GM23338 (cell line): Measurements from ENCODE around the gene ADIG. TPM values are rescaled to one million over a fixed set of nuclear protein-coding genes. Genes with fewer than 3 reads are reported as not detected.

ENCODE experiments used
- ATAC-seq: fragments of 200-7000 bp; cut with Tn5 transposase; 3 replicates; pipeline ENCODE4 v1.9.1; 2020
- DNase-seq: peaks from one replicate; pipeline ENCODE4 v3.0.0-alpha.2; 2015; ENCODE audit warnings: low spot score
- H2AFZ ChIP-seq: fragments of 200-600 bp; sonication (generic); 2 replicates; pipeline ENCODE4 v1.8.0; 2016; ENCODE audit warnings: antibody characterized with exemption, mild to moderate bottlenecking, moderate library complexity
- H3F3A ChIP-seq: fragments of 200-600 bp; sonication (generic); replicated peaks from 2 replicates; pipeline ENCODE4 v1.8.0; 2017; ENCODE audit warnings: antibody characterized with exemption, mixed run types, low read depth
- H3K27ac ChIP-seq: fragments of 200-600 bp; sonication (generic); 2 replicates; pipeline ENCODE4 v1.6.1; 2016; ENCODE audit warnings: low read depth
- H3K27me3 ChIP-seq: fragments of 200-600 bp; sonication (generic); 2 replicates; pipeline ENCODE4 v1.8.0; 2016; ENCODE audit warnings: mild to moderate bottlenecking, mixed run types, moderate library complexity; ENCODE audit not compliant: insufficient read depth
- H3K36me3 ChIP-seq: fragments of 200-600 bp; sonication (generic); 2 replicates; pipeline ENCODE4 v1.8.0; 2016; ENCODE audit warnings: mild to moderate bottlenecking; ENCODE audit not compliant: insufficient read depth
- H3K4me1 ChIP-seq: fragments of 200-600 bp; sonication (generic); 2 replicates; pipeline ENCODE4 v1.8.0; 2016; ENCODE audit warnings: mild to moderate bottlenecking, moderate library complexity; ENCODE audit not compliant: insufficient read depth
- H3K4me2 ChIP-seq: fragments of 200-600 bp; sonication (generic); 2 replicates; pipeline ENCODE4 v1.7.1; 2017; ENCODE audit warnings: mixed run types
- H3K4me3 ChIP-seq: fragments of 200-600 bp; sonication (generic); 2 replicates; pipeline ENCODE4 v1.6.1; 2016; ENCODE audit warnings: mixed run types
- H3K79me2 ChIP-seq: fragments of 200-600 bp; sonication (generic); replicated peaks from 2 replicates; pipeline ENCODE4 v1.8.0; 2017; ENCODE audit warnings: mild to moderate bottlenecking; ENCODE audit not compliant: insufficient read depth
- H3K9me2 ChIP-seq: fragments of 200-600 bp; sonication (generic); 2 replicates; pipeline ENCODE4 v1.8.0; 2017; ENCODE audit not compliant: insufficient read depth
- H4K20me1 ChIP-seq: fragments of 200-600 bp; sonication (generic); replicated peaks from 2 replicates; pipeline ENCODE4 v1.8.0; 2017; ENCODE audit warnings: mild to moderate bottlenecking; ENCODE audit not compliant: insufficient read depth
- H3K27ac Mint-ChIP-seq: 2 replicates; pipeline ENCODE4 v1.8.0; 2020; ENCODE audit warnings: inconsistent platforms, mild to moderate bottlenecking, moderate library complexity, mixed read lengths
- H3K27me3 Mint-ChIP-seq: 3 replicates; pipeline ENCODE4 v1.8.0; 2022; ENCODE audit warnings: low read depth, mild to moderate bottlenecking, moderate library complexity, mixed read lengths, inconsistent platforms; ENCODE audit not compliant: insufficient read depth, poor library complexity
- H3K36me3 Mint-ChIP-seq: 3 replicates; pipeline ENCODE4 v1.8.0; 2021; ENCODE audit warnings: low read depth, mild to moderate bottlenecking, inconsistent platforms, moderate library complexity, mixed read lengths
- H3K4me1 Mint-ChIP-seq: 3 replicates; pipeline ENCODE4 v1.8.0; 2020; ENCODE audit warnings: mild to moderate bottlenecking, inconsistent platforms, mixed read lengths
- H3K4me3 Mint-ChIP-seq: 3 replicates; pipeline ENCODE4 v1.8.0; 2021; ENCODE audit warnings: moderate library complexity, mild to moderate bottlenecking, inconsistent platforms, mixed read lengths
- H3K9me3 Mint-ChIP-seq: 3 replicates; pipeline ENCODE4 v1.8.0; 2020; ENCODE audit warnings: moderate library complexity, mild to moderate bottlenecking, inconsistent platforms, mixed read lengths
- CREB1 ChIP-seq: fragments of 250-450 bp; sonication (Bioruptor Pico); IDR thresholded peaks from 2 replicates; pipeline ENCODE4 v1.5.0; 2020; ENCODE audit warnings: low read depth, mild to moderate bottlenecking, moderate library complexity
- EZH2 ChIP-seq: fragments of 200-600 bp; sonication (generic); IDR thresholded peaks from one replicate; pipeline ENCODE4 v1.8.0; 2017; ENCODE audit warnings: antibody characterized with exemption, mild to moderate bottlenecking, low read depth; ENCODE audit not compliant: unreplicated experiment
- EZH2phosphoT487 ChIP-seq: fragments of 200-600 bp; sonication (generic); IDR thresholded peaks from one replicate; pipeline ENCODE4 v1.8.1; 2018; ENCODE audit warnings: antibody characterized with exemption; ENCODE audit not compliant: unreplicated experiment
- JUNB ChIP-seq: IDR thresholded peaks from one replicate; pipeline ENCODE4 v1.6.1; 2016; ENCODE audit warnings: antibody characterized with exemption; ENCODE audit not compliant: unreplicated experiment
- NANOG ChIP-seq: IDR thresholded peaks from 2 replicates; pipeline ENCODE4 v1.6.1; 2016; ENCODE audit warnings: antibody characterized with exemption, borderline replicate concordance
- POLR2AphosphoS5 ChIP-seq: IDR thresholded peaks from 2 replicates; pipeline ENCODE4 v1.6.1; 2016; ENCODE audit warnings: antibody characterized with exemption, low read depth
- STAT1 ChIP-seq: IDR thresholded peaks from one replicate; pipeline ENCODE4 v1.6.1; 2016; ENCODE audit warnings: antibody characterized with exemption; ENCODE audit not compliant: unreplicated experiment
- ZNF114 ChIP-seq: fragments of 250-450 bp; sonication (Bioruptor Pico); IDR thresholded peaks from 2 replicates; pipeline ENCODE4 v1.5.0; 2020; ENCODE audit warnings: mild to moderate bottlenecking, moderate library complexity
- ZNF331 ChIP-seq: fragments of 250-450 bp; sonication (Bioruptor Pico); IDR thresholded peaks from 2 replicates; pipeline ENCODE4 v1.5.0; 2020; ENCODE audit warnings: low read depth, mild to moderate bottlenecking, moderate library complexity
- polyA plus RNA-seq: library from polyadenylated mRNA; unstranded; fragments of >200 nt; fragmentation: Nextera tagmentation; extraction: Ambion mirVana; gene quantifications from 2 replicates; pipeline ENCODE4 v1.2.1, GENCODE V29; 2016
- total RNA-seq: library from RNA; depleted of rRNA; stranded (reverse); fragments of >200 nt; shearing (Covaris generic); gene quantifications from 2 replicates; pipeline ENCODE4 v1.2.3, GENCODE V29; 2014
- TF ChIP-seq, protein P1 (sequence below): IDR thresholded peaks from one replicate; pipeline ENCODE4 v1.6.1; 2018; ENCODE audit warnings: antibody characterized with exemption; ENCODE audit not compliant: unreplicated experiment
- TF ChIP-seq, protein P2 (sequence below): IDR thresholded peaks from 2 replicates; pipeline ENCODE4 v1.6.1; 2016; ENCODE audit warnings: antibody characterized with exemption
- TF ChIP-seq, protein P3 (sequence below), 2 experiments: fragments of 200-600 bp in 1 of 2; sonication (generic) in 1 of 2; conservative IDR thresholded peaks; 2 replicates each; pipeline versions ENCODE4 v1.5.1 to v1.6.1; 2016 to 2017; ENCODE audit warnings: antibody characterized with exemption in 2 of 2, low read depth in 2 of 2, mild to moderate bottlenecking in 2 of 2, moderate library complexity in 1 of 2

The ADIG gene
- total and polyA plus RNA-seq, 2 experiments from 2014 or later, result not detected

DNA sequence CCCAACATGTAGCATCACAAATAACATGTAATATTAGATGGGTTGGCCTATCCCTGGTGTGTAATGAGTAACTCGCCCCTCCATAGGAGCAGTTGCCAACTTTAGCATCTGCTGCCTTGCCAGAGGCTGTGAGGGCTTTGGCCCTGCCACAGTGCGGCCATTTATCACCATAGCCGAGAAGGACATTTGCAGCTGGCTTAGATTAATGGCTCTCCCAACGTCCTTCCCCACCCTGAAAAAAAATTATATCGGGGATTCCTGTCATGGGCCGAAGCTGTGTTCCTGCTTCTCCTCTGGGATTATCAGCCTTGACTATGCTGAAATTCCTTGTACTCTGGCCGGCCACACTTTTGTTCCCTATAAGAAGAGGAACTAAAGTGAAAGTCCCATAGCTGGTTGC is 7.6 kb upstream of the ADIG start (continued):
- TF ChIP-seq NANOG (no peak), EZH2 (no peak), ZNF114 (no peak), EZH2phosphoT487 (no peak)
- TF ChIP-seq, protein P1, sequence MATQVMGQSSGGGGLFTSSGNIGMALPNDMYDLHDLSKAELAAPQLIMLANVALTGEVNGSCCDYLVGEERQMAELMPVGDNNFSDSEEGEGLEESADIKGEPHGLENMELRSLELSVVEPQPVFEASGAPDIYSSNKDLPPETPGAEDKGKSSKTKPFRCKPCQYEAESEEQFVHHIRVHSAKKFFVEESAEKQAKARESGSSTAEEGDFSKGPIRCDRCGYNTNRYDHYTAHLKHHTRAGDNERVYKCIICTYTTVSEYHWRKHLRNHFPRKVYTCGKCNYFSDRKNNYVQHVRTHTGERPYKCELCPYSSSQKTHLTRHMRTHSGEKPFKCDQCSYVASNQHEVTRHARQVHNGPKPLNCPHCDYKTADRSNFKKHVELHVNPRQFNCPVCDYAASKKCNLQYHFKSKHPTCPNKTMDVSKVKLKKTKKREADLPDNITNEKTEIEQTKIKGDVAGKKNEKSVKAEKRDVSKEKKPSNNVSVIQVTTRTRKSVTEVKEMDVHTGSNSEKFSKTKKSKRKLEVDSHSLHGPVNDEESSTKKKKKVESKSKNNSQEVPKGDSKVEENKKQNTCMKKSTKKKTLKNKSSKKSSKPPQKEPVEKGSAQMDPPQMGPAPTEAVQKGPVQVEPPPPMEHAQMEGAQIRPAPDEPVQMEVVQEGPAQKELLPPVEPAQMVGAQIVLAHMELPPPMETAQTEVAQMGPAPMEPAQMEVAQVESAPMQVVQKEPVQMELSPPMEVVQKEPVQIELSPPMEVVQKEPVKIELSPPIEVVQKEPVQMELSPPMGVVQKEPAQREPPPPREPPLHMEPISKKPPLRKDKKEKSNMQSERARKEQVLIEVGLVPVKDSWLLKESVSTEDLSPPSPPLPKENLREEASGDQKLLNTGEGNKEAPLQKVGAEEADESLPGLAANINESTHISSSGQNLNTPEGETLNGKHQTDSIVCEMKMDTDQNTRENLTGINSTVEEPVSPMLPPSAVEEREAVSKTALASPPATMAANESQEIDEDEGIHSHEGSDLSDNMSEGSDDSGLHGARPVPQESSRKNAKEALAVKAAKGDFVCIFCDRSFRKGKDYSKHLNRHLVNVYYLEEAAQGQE, result no peak

DNA sequence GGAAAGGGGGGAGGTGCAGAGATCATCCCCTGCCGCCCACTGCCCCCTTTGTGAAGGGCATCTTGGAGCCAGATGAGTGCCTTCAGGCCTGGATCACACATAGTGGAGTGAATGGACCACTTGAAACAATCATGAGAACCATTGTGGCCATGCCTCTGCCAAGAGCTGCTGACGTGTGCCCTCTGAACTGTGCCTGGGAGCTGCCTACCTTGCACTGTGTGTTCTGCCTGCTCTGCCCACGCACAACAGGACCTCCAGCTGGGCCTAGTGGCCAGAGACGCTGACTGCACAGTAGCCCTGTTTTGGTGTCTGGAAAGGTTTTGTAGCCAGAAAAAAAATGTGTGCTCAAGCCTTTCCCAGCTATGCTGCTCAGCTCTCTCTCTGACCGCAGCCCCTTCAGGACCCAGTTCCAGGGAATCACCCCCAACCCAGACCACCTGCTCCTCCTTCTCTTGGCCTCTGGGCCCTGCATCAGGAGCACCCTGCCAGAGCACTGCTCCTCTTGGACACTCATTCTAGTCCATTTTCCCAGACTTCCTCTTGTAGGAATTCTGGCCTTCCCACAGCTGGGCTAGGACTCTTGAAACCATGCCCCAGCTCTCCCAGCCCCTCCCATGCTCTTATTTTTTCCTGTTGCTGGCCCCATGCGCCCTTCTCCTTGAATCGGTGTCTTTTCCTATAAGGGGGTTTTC is 1.6 kb upstream of the ADIG start:
- H3K36me3 Mint-ChIP-seq, result peaks cover 8% of the 10 kb centered on the region; the same call in 2 of the 3 replicates
- no peak for ATAC-seq
- no peak for TF ChIP-seq ZNF331 (CRISPR knock-in tag)
- TF ChIP-seq, protein P1, result no peak
- TF ChIP-seq, protein P2, sequence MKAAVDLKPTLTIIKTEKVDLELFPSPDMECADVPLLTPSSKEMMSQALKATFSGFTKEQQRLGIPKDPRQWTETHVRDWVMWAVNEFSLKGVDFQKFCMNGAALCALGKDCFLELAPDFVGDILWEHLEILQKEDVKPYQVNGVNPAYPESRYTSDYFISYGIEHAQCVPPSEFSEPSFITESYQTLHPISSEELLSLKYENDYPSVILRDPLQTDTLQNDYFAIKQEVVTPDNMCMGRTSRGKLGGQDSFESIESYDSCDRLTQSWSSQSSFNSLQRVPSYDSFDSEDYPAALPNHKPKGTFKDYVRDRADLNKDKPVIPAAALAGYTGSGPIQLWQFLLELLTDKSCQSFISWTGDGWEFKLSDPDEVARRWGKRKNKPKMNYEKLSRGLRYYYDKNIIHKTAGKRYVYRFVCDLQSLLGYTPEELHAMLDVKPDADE, result no peak
- no peak for TF ChIP-seq EZH2
- no peak for TF ChIP-seq CREB1 (CRISPR knock-in tag)
- TF ChIP-seq NANOG, result no peak
- TF ChIP-seq POLR2AphosphoS5, result no peak
- no peak for TF ChIP-seq JUNB
- no peak for TF ChIP-seq EZH2phosphoT487
- TF ChIP-seq, protein P3, sequence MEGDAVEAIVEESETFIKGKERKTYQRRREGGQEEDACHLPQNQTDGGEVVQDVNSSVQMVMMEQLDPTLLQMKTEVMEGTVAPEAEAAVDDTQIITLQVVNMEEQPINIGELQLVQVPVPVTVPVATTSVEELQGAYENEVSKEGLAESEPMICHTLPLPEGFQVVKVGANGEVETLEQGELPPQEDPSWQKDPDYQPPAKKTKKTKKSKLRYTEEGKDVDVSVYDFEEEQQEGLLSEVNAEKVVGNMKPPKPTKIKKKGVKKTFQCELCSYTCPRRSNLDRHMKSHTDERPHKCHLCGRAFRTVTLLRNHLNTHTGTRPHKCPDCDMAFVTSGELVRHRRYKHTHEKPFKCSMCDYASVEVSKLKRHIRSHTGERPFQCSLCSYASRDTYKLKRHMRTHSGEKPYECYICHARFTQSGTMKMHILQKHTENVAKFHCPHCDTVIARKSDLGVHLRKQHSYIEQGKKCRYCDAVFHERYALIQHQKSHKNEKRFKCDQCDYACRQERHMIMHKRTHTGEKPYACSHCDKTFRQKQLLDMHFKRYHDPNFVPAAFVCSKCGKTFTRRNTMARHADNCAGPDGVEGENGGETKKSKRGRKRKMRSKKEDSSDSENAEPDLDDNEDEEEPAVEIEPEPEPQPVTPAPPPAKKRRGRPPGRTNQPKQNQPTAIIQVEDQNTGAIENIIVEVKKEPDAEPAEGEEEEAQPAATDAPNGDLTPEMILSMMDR (conservative IDR thresholded peaks at IDR 0.05; ENCODE audit: low read depth in 2 of 2), result no peak
- no peak for TF ChIP-seq STAT1

More for the DNA sequence above, 1.6 kb upstream of the ADIG start:
- Histone ChIP-seq H4K20me1 (peaks cover 3% of the 10 kb centered on the region; the same call in 1 of the 2 replicates), H3K9me2 (no peaks in the 10 kb centered on the region), H3K27me3 (no peaks in the 10 kb centered on the region), H3F3A (no peaks in the 10 kb centered on the region), H3K4me3 (no peak overlapping the region), H3K4me2 (no peak overlapping the region), H3K36me3 (peaks cover 21% of the 10 kb centered on the region; the same call in 1 of the 2 replicates), H2AFZ (no peak overlapping the region), H3K27ac (no peak overlapping the region), H3K4me1 (no peaks in the 10 kb centered on the region), H3K79me2 (no peaks in the 10 kb centered on the region)
- Mint-ChIP-seq H3K27me3 (peaks cover 2% of the 10 kb centered on the region), H3K9me3 (no peaks in the 10 kb centered on the region), H3K27ac (no peak overlapping the region), H3K4me1 (peaks cover 20% of the 10 kb centered on the region), H3K4me3 (no peak overlapping the region)
- DNase-seq, result no peak
